Sigmoid colon (tissue), 3 donors: ENCODE results near the gene NFS1.

Experiments used
- CTCF ChIP-seq, 4 experiments: fragments of 450-650 bp in 3 of 4; fragments of 200-600 bp in 1 of 4; IDR thresholded peaks; one replicate each; pipeline ENCODE4 v1.5.1; 2016 to 2019; ENCODE audit warnings: antibody characterized with exemption in 4 of 4, mild to moderate bottlenecking in 3 of 4, moderate library complexity in 2 of 4
- POLR2A ChIP-seq, 2 donors: fragments of 450-650 bp; IDR thresholded peaks; one replicate each; pipeline ENCODE4 v1.6.1; 2016; ENCODE audit warnings: antibody characterized with exemption in 2 of 2, mild to moderate bottlenecking in 2 of 2, moderate library complexity in 2 of 2

GRCh38 chr20:35652641-35653429 lies 46.3 kb downstream of the NFS1 start:
- TF ChIP-seq CTCF (IDR thresholded peaks at IDR 0.05), result no peak
- TF ChIP-seq POLR2A (IDR thresholded peaks at IDR 0.05), result no peak
